Keratinocyte (primary cell): ENCODE data around the gene SMIM28. TPM values are rescaled to one million over a fixed set of nuclear protein-coding genes. Genes with fewer than 3 reads are reported as not detected.

Experiments used
- DNase-seq: peaks from one replicate; pipeline ENCODE4 v3.0.0-alpha.2; 2011; ENCODE audit warnings: low read depth, missing footprints, low spot score
- FAIRE-seq: peaks from 2 replicates; lab custom pipeline; 2011; peaks lifted over from hg19 to GRCh38; lab: Jason Lieb, UNC
- H2AFZ ChIP-seq: 2 replicates; pipeline ENCODE4 v1.6.0; 2012; ENCODE audit warnings: low read length, control low read depth, inconsistent platforms; ENCODE audit not compliant: control insufficient read depth
- H3K27ac ChIP-seq: 2 replicates; pipeline ENCODE4 v1.5.1; 2011; ENCODE audit warnings: low read length; ENCODE audit not compliant: control insufficient read depth, insufficient read depth
- H3K27me3 ChIP-seq: 3 replicates; pipeline ENCODE4 v1.6.0; 2011; ENCODE audit warnings: low read length; ENCODE audit not compliant: control insufficient read depth, insufficient read depth; ENCODE audit errors: extremely low read depth
- H3K36me3 ChIP-seq, 2 experiments: 2 replicates in 1 of 2; 3 replicates in 1 of 2; pipeline ENCODE4 v1.5.1; 2011; ENCODE audit warnings: low read length in 2 of 2, mild to moderate bottlenecking in 1 of 2; ENCODE audit not compliant: control insufficient read depth in 2 of 2, insufficient read depth in 2 of 2; ENCODE audit errors: extremely low read depth in 1 of 2
- H3K4me1 ChIP-seq: 3 replicates; pipeline ENCODE4 v1.5.1; 2011; ENCODE audit warnings: low read length; ENCODE audit not compliant: control insufficient read depth, insufficient read depth; ENCODE audit errors: extremely low read depth
- H3K4me2 ChIP-seq: 3 replicates; pipeline ENCODE4 v1.6.0; 2011; ENCODE audit warnings: low read depth, low read length; ENCODE audit not compliant: control insufficient read depth, insufficient read depth; ENCODE audit errors: extremely low read depth
- H3K4me3 ChIP-seq, 3 experiments: fragments of 200-600 bp in 1 of 3; sonication (generic) in 1 of 3; 2 replicates in 2 of 3; 3 replicates in 1 of 3; pipeline ENCODE4 v1.5.1; 2011 to 2016; ENCODE audit warnings: low read length in 3 of 3, mild to moderate bottlenecking in 3 of 3, control low read depth in 2 of 3, inconsistent platforms in 1 of 3, low read depth in 1 of 3, mixed read lengths in 1 of 3, mixed run types in 1 of 3, moderate library complexity in 1 of 3; ENCODE audit not compliant: control insufficient read depth in 2 of 3, insufficient read depth in 2 of 3; ENCODE audit errors: extremely low read depth in 1 of 3
- H3K79me2 ChIP-seq: 2 replicates; pipeline ENCODE4 v1.6.0; 2012; ENCODE audit warnings: low read length; ENCODE audit not compliant: control insufficient read depth, insufficient read depth
- H3K9ac ChIP-seq: 3 replicates; pipeline ENCODE4 v1.6.0; 2011; ENCODE audit warnings: low read length; ENCODE audit not compliant: control insufficient read depth, insufficient read depth; ENCODE audit errors: extremely low read depth
- H3K9me1 ChIP-seq: 3 replicates; pipeline ENCODE4 v1.6.0; 2011; ENCODE audit warnings: low read length; ENCODE audit not compliant: control insufficient read depth, insufficient read depth; ENCODE audit errors: extremely low read depth
- H3K9me3 ChIP-seq: 2 replicates; pipeline ENCODE4 v1.5.1; 2012; ENCODE audit warnings: low read depth, low read length; ENCODE audit not compliant: control insufficient read depth
- H4K20me1 ChIP-seq: 3 replicates; pipeline ENCODE4 v1.6.0; 2011; ENCODE audit warnings: low read length; ENCODE audit not compliant: control insufficient read depth, insufficient read depth; ENCODE audit errors: extremely low read depth
- CTCF ChIP-seq, 3 experiments: IDR thresholded peaks in 1 of 3; conservative IDR thresholded peaks in 1 of 3; optimal IDR thresholded peaks in 1 of 3; 2 replicates in 2 of 3; 3 replicates in 1 of 3; pipeline versions ENCODE3 to v1.5.1; 2011; ENCODE audit warnings: low read length in 3 of 3, mild to moderate bottlenecking in 3 of 3, moderate library complexity in 2 of 3, control low read depth in 1 of 3, inconsistent platforms in 1 of 3; ENCODE audit not compliant: insufficient read depth in 2 of 3; ENCODE audit errors: extremely low read depth in 1 of 3
- EZH2 ChIP-seq: IDR thresholded peaks from one replicate; pipeline ENCODE4 v1.6.1; 2012; ENCODE audit warnings: inconsistent platforms, mild to moderate bottlenecking, low read length, moderate library complexity
- dilution Hi-C: fragments of 300-500 bp; cut with MboI; formaldehyde crosslinking; loops from one replicate; pipeline ENCODE4 v1.7.0; 2020; ENCODE audit warnings: low sequenced_read_pairs; ENCODE audit not compliant: extremely low pct_ligation_motif_present
- polyA plus RNA-seq, 5 experiments: library from polyadenylated mRNA; depleted of rRNA in 3 of 5; stranded (reverse) in 3 of 5; stranded (forward) in 1 of 5; unstranded in 1 of 5; fragments of >200 nt; gene quantifications; 1 replicate in 1 of 5; 2 replicates in 3 of 5; 3 replicates in 1 of 5; pipeline versions ENCODE4 v1.2.1 to v1.2.3, GENCODE V29; 2011 to 2012; ENCODE audit warnings: missing spikeins in 2 of 5, low read depth in 1 of 5, low replicate concordance in 1 of 5

SMIM28 gene
- polyA plus RNA-seq, 1 donor (not counting 4 experiments of a cell fraction or from before 2014, with no cell fraction given), result not detected

- H3K4me2 ChIP-seq, result no peak overlapping the region
- peaks cover 5% of the 10 kb centered on the region for H3K27me3 ChIP-seq
- no peaks in the 10 kb centered on the region for H3K79me2 ChIP-seq
- dilution Hi-C loops, result no loop called here
- no peaks in the 10 kb centered on the region for H3K9me1 ChIP-seq
- H3K9ac ChIP-seq, result no peak overlapping the region
- no peak overlapping the region for H2AFZ ChIP-seq
- no peaks in the 10 kb centered on the region for H3K36me3 ChIP-seq
- no peaks in the 10 kb centered on the region for H3K9me3 ChIP-seq
- no peak for FAIRE-seq
- no peak overlapping the region for H3K27ac ChIP-seq
- H3K4me3 ChIP-seq, result no peak overlapping the region
- H4K20me1 ChIP-seq, result no peaks in the 10 kb centered on the region
- DNase-seq, result no peak
- no peak for TF ChIP-seq CTCF (optimal IDR thresholded peaks at IDR 0.05 in 1 of 3, IDR thresholded peaks at IDR 0.05 in 1 of 3, conservative IDR thresholded peaks at IDR 0.05 in 1 of 3; ENCODE audit: extremely low read depth in 1 of 3, insufficient read depth in 2 of 3, low read length in 3 of 3)
- no peak for TF ChIP-seq EZH2
- no peaks in the 10 kb centered on the region for H3K4me1 ChIP-seq
Observed at GRCh38 chr6:138330763-138331162, 46.9 kb upstream of the SMIM28 start.

- no peak for TF ChIP-seq EZH2
- TF ChIP-seq CTCF (optimal IDR thresholded peaks at IDR 0.05 in 1 of 3, IDR thresholded peaks at IDR 0.05 in 1 of 3, conservative IDR thresholded peaks at IDR 0.05 in 1 of 3; ENCODE audit: extremely low read depth in 1 of 3, insufficient read depth in 2 of 3, low read length in 3 of 3), result no peak
- Histone ChIP-seq H2AFZ (no peak overlapping the region), H3K27ac (no peak overlapping the region)
Observed at GRCh38 chr6:138331444-138331843, 46.3 kb upstream of the SMIM28 start.

More at GRCh38 chr6:138331444-138331843, 46.3 kb upstream of the SMIM28 start:
- H3K9ac ChIP-seq, result no peak overlapping the region
- no peaks in the 10 kb centered on the region for H3K4me1 ChIP-seq
- no peaks in the 10 kb centered on the region for H3K36me3 ChIP-seq
- H3K9me3 ChIP-seq, result no peaks in the 10 kb centered on the region
- no peak for DNase-seq
- peaks cover 5% of the 10 kb centered on the region for H3K27me3 ChIP-seq
- FAIRE-seq, result no peak
- dilution Hi-C loops, result no loop called here
- H4K20me1 ChIP-seq, result no peaks in the 10 kb centered on the region
- no peaks in the 10 kb centered on the region for H3K79me2 ChIP-seq
- H3K4me2 ChIP-seq, result no peak overlapping the region
- H3K4me3 ChIP-seq, result no peak overlapping the region
- no peaks in the 10 kb centered on the region for H3K9me1 ChIP-seq
